Measurements from ENCODE around the gene LTBP3.
"Not testable (repeated sequence)": the region's sequence is repeated elsewhere in the genome, so short reads cannot be mapped to it uniquely, and the experiment has no call there.

LTBP3 gene

GRCh38 chr11:65571420-65571819 is 13.3 kb upstream of the LTBP3 start:
- no peak for DNase-seq

- DNase-seq: peak; percentile 98
Observed at GRCh38 chr11:65569973-65570918, 12.1 kb upstream of the LTBP3 start, which contains the start of gene ZNRD2. Gene ZNRD2 (plus strand): TSS chr11:65570477. CDS start chr11:65570492, 15 bp downstream.

- no peak for DNase-seq
Observed at GRCh38 chr11:65569164-65569972, 11.2 kb upstream of the LTBP3 start.

- DNase-seq: no peak
Observed at GRCh38 chr11:65565624-65566453, 7.7 kb upstream of the LTBP3 start.

GRCh38 chr11:65564879-65565559 is 6.9 kb upstream of the LTBP3 start:
- not testable (repeated sequence) for DNase-seq

GRCh38 chr11:65563601-65564000 is 5.4 kb upstream of the LTBP3 start:
- DNase-seq: no peak

GRCh38 chr11:65562788-65563187 is 4.6 kb upstream of the LTBP3 start:
- no peak for DNase-seq

- no peak for DNase-seq
Observed at GRCh38 chr11:65562020-65562419, 3.9 kb upstream of the LTBP3 start.

- no peak for DNase-seq
Observed at GRCh38 chr11:65560555-65561418, 2.6 kb upstream of the LTBP3 start.

GRCh38 chr11:65559951-65560537 is 1.9 kb upstream of the LTBP3 start:
- DNase-seq: peak; percentile 63

GRCh38 chr11:65559535-65559934 is 1.4 kb upstream of the LTBP3 start:
- DNase-seq: no peak

- peak; percentile 41 for DNase-seq
Observed at GRCh38 chr11:65558930-65559509, 861 bp upstream of the LTBP3 start.

- DNase-seq: no peak
Observed at GRCh38 chr11:65557280-65558001, 718 bp downstream of the LTBP3 start.

- DNase-seq: no peak
Observed at GRCh38 chr11:65556470-65557279, 1.5 kb downstream of the LTBP3 start.

- DNase-seq: no peak
Observed at GRCh38 chr11:65555693-65556231, 2.4 kb downstream of the LTBP3 start.

- DNase-seq: no peak
Observed at GRCh38 chr11:65554842-65555430, 3.2 kb downstream of the LTBP3 start.

- no peak for DNase-seq
Observed at GRCh38 chr11:65554057-65554818, 3.9 kb downstream of the LTBP3 start.

All from NCI-H1092 (cell line).